ENCODE measurements around the gene SMTNL1.

- TF ChIP-seq POLR2A (IDR thresholded peaks at IDR 0.05) (no peak), CTCF (IDR thresholded peaks at IDR 0.05) (no peak)
Measured at GRCh38 chr11:57487920-57488659, 49.3 kb upstream of the SMTNL1 start.

Measured in body of pancreas (tissue), 4 donors.